ENCODE measurements around the gene PDZRN4. TPM values are rescaled to one million over a fixed set of nuclear protein-coding genes. Genes with fewer than 3 reads are reported as not detected.
"Not testable (repeated sequence)": the region's sequence is repeated elsewhere in the genome, so short reads cannot be mapped to it uniquely, and the experiment has no call there.

The PDZRN4 gene
- total and polyA plus RNA-seq, 9 donors: 1.5 to 5.0 (median 2.9) TPM

DNA sequence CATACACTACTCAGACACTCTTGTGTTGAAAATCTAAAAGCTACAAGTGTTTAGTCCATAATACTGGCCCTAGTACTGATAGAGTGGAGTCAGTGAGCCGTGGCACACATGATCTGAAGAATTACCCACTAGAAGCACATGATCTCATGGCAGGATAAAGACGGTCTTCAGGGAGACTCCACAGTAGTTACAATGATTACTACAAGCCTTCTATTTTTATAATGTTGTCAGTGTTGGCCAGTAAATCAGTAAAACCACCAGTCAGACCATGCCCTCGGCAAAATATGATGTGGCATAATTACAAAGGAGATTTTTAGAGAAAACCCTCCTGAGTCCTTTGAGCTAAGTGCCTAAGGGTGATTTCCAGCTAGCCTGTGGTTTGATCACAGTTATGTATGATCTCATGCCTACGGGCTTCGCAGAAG is 114.9 kb downstream of the PDZRN4 start:
- Histone ChIP-seq H3K4me3 (ENCODE audit: low read length) (no peak overlapping the region), H3K36me3 (ENCODE audit: control insufficient read depth, insufficient read depth, low read length) (no peaks in the 10 kb centered on the region), H3K27me3 (ENCODE audit: control insufficient read depth, insufficient read depth, low read length) (no peaks in the 10 kb centered on the region), H3K9me3 (replicated peaks; ENCODE audit: control insufficient read depth, low read depth, low read length) (no peaks in the 10 kb centered on the region), H3K4me1 (ENCODE audit: control insufficient read depth, insufficient read depth, low read length) (no peaks in the 10 kb centered on the region), H3K27ac (ENCODE audit: low read length) (no peak overlapping the region)
- no peak for DNase-seq
- WGBS (ENCODE audit: insufficient coverage): no CpG with 5 or more reads among the region's 5 CpGs

DNA sequence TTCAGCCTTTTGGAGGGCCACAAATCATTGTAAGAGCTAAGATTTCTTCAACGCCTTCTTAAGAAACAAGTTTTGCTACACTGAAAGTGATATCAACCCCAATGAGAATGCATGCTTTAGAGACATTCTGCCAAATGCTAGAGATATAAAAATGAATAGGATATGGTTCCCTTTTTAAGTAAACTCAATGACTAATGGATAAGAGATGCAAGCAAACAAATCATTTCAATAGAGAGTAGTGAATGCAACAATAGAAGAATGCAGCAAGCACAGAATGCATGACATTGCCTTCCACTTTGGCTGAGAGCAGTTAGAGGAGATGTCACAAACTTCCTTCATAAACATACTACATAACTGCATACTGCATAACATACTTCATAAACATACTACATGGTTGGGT is 116.4 kb downstream of the PDZRN4 start:
- no peak overlapping the region for H3K4me3 ChIP-seq (ENCODE audit: low read length)
- H3K9me3 ChIP-seq (replicated peaks; ENCODE audit: control insufficient read depth, low read depth, low read length): no peaks in the 10 kb centered on the region
- no CpG with 5 or more reads among the region's 1 CpG for WGBS (ENCODE audit: insufficient coverage)
- no peaks in the 10 kb centered on the region for H3K27me3 ChIP-seq (ENCODE audit: control insufficient read depth, insufficient read depth, low read length)
- no peaks in the 10 kb centered on the region for H3K4me1 ChIP-seq (ENCODE audit: control insufficient read depth, insufficient read depth, low read length)
- no peak overlapping the region for H3K27ac ChIP-seq (ENCODE audit: low read length)
- no peak for DNase-seq
- no peaks in the 10 kb centered on the region for H3K36me3 ChIP-seq (ENCODE audit: control insufficient read depth, insufficient read depth, low read length)

DNA sequence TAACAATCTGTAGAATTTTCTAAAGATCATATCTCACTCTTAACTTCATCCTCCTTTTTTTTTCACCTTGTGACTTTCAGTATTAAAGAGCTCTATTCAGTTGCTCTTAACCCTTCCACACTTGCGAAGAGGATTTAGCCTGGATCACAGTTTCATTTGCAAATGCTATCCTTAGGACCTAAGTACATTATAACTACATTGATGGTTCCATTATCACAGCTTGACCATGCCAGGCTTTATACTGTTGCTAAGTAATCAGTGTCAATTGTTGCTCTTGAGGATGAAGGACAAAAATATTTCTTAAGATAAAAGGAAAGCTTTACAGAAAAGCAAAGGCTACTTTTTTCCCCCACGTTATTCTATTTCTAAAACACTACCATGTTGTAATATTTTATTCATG is 122.2 kb downstream of the PDZRN4 start:
- WGBS (ENCODE audit: insufficient coverage): no CpG with 5 or more reads among the region's 2 CpGs
- no peak overlapping the region for H3K4me3 ChIP-seq (ENCODE audit: low read length)
- H3K27me3 ChIP-seq (ENCODE audit: control insufficient read depth, insufficient read depth, low read length): no peaks in the 10 kb centered on the region
- no peaks in the 10 kb centered on the region for H3K9me3 ChIP-seq (replicated peaks; ENCODE audit: control insufficient read depth, low read depth, low read length)
- DNase-seq: no peak
- no peak overlapping the region for H3K27ac ChIP-seq (ENCODE audit: low read length)
- no peaks in the 10 kb centered on the region for H3K4me1 ChIP-seq (ENCODE audit: control insufficient read depth, insufficient read depth, low read length)
- no peaks in the 10 kb centered on the region for H3K36me3 ChIP-seq (ENCODE audit: control insufficient read depth, insufficient read depth, low read length)

DNA sequence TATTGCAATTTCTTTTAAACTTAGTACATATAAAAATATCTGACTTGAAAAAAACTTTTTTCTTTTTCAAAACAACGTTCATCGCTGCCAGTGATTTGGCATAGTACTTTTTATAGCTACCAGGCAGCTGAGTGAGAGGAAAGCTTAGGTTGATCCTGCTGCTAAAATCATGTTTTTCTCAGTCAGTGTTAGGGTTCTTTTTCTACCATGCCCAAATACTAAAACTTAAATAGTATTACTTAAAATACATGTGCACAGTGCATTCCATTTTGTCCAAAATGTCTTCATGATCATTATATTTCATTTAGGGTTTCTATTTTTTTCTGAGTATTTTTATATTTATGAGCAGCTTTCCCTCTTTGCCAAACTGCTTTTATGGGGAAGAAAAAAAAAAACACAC is 123.8 kb downstream of the PDZRN4 start:
- Histone ChIP-seq H3K27me3 (ENCODE audit: control insufficient read depth, insufficient read depth, low read length) (no peaks in the 10 kb centered on the region), H3K36me3 (ENCODE audit: control insufficient read depth, insufficient read depth, low read length) (no peaks in the 10 kb centered on the region), H3K4me3 (ENCODE audit: low read length) (no peak overlapping the region), H3K27ac (ENCODE audit: low read length) (no peak overlapping the region), H3K9me3 (replicated peaks; ENCODE audit: control insufficient read depth, low read depth, low read length) (no peaks in the 10 kb centered on the region), H3K4me1 (ENCODE audit: control insufficient read depth, insufficient read depth, low read length) (no peaks in the 10 kb centered on the region)
- DNase-seq: no peak
- no CpG with 5 or more reads among the region's 2 CpGs for WGBS (ENCODE audit: insufficient coverage)

DNA sequence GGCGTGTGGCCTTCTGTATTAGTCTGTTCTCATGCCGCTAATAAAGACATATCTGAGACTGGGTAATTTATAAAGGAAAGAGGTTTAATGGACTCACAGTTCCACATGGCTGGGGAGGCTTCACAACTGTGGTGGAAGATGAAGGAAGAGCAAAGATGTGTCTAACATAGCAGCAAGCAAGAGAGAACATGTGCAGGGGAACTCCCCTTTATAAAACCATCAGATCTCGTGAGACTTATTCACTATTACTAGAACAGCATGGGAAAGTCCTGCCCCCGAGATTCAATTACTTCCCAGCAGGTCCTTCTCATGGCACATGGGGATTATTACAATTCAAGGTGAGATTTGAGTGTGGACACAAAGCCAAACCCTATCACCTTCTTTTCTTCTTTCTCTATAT is 124.3 kb downstream of the PDZRN4 start:
- not testable (repeated sequence) for DNase-seq; H3K9me3 ChIP-seq (replicated peaks; ENCODE audit: control insufficient read depth, low read depth, low read length); H3K27me3 ChIP-seq (ENCODE audit: control insufficient read depth, insufficient read depth, low read length); H3K4me3 ChIP-seq (ENCODE audit: low read length); H3K27ac ChIP-seq (ENCODE audit: low read length); H3K4me1 ChIP-seq (ENCODE audit: control insufficient read depth, insufficient read depth, low read length); H3K36me3 ChIP-seq (ENCODE audit: control insufficient read depth, insufficient read depth, low read length)
- no CpG with 5 or more reads among the region's 4 CpGs for WGBS (ENCODE audit: insufficient coverage)

DNA sequence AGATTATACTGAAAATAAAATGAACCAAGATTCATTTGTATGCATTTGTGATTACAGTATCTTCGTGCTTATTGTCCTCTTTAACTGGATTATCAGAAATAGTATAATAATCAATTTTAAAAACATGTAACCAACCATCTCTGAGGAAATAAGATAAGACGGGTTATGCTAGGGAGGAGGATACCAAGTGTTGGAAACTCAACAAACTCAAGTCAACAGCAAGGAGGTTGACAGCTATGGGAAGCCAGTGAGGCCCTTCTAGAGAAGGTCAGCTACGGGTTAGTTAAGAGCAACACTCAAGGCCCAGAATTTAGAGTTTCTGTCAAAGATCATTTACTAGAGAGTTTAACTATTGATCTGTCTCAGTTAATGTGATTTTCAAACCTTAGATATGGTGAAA is 137.2 kb downstream of the PDZRN4 start:
- no peaks in the 10 kb centered on the region for H3K4me1 ChIP-seq (ENCODE audit: control insufficient read depth, insufficient read depth, low read length)
- WGBS (ENCODE audit: insufficient coverage): no CpG with 5 or more reads among the region's 3 CpGs
- no peaks in the 10 kb centered on the region for H3K9me3 ChIP-seq (replicated peaks; ENCODE audit: control insufficient read depth, low read depth, low read length)
- DNase-seq: no peak
- no peaks in the 10 kb centered on the region for H3K36me3 ChIP-seq (ENCODE audit: control insufficient read depth, insufficient read depth, low read length)
- H3K4me3 ChIP-seq (ENCODE audit: low read length): no peak overlapping the region
- H3K27ac ChIP-seq (ENCODE audit: low read length): no peak overlapping the region
- no peaks in the 10 kb centered on the region for H3K27me3 ChIP-seq (ENCODE audit: control insufficient read depth, insufficient read depth, low read length)

DNA sequence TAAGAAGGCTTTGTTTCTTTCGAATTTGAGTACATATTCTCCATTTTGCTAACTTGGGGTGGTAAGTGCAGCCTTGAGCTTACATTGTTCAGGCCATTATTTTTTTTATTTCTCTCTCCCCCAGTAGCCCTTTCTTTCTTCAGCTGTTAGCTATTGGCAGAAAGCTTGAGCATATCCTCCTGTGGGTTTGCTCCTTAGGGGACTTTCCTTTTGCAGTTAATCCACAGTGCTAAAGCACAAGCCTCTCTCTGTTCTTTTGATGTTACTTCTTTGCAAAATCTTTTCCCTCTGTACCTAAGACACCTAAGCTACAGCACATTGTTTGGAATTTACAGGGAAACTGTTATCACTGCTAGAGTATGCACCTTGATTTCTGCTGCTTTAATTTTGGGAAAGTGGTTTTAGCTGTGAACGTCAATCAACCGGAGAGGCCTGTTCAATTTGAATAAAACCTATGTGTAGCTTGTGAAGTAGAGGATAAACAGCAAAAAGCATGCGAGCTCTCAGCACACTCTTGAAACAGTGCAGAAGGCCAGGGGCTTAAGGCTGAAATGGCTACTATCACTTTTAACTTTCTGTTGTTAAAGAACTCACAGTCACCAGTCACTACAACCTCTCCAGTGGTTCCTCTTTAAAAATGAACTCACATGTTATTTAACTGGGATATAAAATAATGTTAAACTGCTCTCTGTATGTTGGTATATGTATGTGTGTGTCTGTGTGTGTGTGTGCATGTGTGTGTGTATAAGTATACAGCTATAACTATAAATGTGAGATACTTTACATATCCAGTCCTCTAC is 139.2 kb downstream of the PDZRN4 start:
- H3K9me3 ChIP-seq (replicated peaks; ENCODE audit: control insufficient read depth, low read depth, low read length): no peaks in the 10 kb centered on the region
- WGBS (ENCODE audit: insufficient coverage): 41% methylated on average over 2 of the region's 4 CpGs

DNA sequence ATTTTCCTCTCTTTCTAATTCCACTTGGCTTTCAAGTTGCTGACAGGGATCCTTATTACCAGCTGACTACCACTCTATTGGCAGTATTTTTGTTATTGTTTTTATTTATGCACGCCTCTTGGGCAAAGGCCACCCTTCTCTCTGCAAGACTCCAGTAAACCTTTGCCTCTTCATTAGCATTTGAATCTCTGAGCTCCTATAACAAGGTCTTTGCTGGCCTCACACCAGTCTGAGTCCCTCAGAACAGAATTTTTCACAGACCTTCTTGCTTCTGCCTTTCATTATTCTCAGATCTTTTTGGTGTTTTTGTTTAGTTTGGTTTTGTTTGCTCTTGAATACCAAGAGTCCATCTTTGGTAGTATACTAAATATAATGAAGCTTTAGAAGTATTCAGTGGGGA is 145.9 kb downstream of the PDZRN4 start:
- no CpG with 5 or more reads among the region's 1 CpG for WGBS (ENCODE audit: insufficient coverage)
- Histone ChIP-seq H3K36me3 (ENCODE audit: control insufficient read depth, insufficient read depth, low read length) (no peaks in the 10 kb centered on the region), H3K9me3 (replicated peaks; ENCODE audit: control insufficient read depth, low read depth, low read length) (no peaks in the 10 kb centered on the region), H3K4me3 (ENCODE audit: low read length) (no peak overlapping the region), H3K4me1 (ENCODE audit: control insufficient read depth, insufficient read depth, low read length) (no peaks in the 10 kb centered on the region), H3K27me3 (ENCODE audit: control insufficient read depth, insufficient read depth, low read length) (no peaks in the 10 kb centered on the region), H3K27ac (ENCODE audit: low read length) (no peak overlapping the region)
- DNase-seq: no peak

More for the DNA sequence above, 139.2 kb downstream of the PDZRN4 start:
- Histone ChIP-seq H3K36me3 (ENCODE audit: control insufficient read depth, insufficient read depth, low read length) (no peaks in the 10 kb centered on the region), H3K4me3 (ENCODE audit: low read length) (no peak overlapping the region), H3K27ac (ENCODE audit: low read length) (no peak overlapping the region), H3K27me3 (ENCODE audit: control insufficient read depth, insufficient read depth, low read length) (no peaks in the 10 kb centered on the region), H3K4me1 (ENCODE audit: control insufficient read depth, insufficient read depth, low read length) (no peaks in the 10 kb centered on the region)
- no peak for DNase-seq

DNA sequence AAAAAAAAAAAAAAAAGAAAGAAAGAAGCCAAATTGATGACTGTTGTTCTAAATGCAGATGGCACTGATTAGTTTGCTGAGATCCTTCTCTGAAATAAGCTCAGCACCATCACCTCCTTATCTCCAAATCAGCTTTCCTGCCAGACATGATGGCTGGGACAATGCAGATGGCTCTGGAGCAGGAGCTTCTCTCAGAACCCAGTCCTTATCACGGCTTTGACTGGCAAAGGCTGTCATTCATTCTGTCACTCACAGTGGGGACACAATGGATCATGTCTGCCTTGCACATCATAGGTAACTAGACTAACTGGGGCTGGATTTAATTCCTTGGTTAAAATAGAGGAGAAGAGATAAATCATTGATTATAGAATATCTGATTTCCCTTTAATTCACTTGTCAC is 146.3 kb downstream of the PDZRN4 start:
- Histone ChIP-seq H3K4me1 (ENCODE audit: control insufficient read depth, insufficient read depth, low read length) (no peaks in the 10 kb centered on the region), H3K9me3 (replicated peaks; ENCODE audit: control insufficient read depth, low read depth, low read length) (no peaks in the 10 kb centered on the region), H3K27ac (ENCODE audit: low read length) (no peak overlapping the region), H3K27me3 (ENCODE audit: control insufficient read depth, insufficient read depth, low read length) (no peaks in the 10 kb centered on the region), H3K4me3 (ENCODE audit: low read length) (no peak overlapping the region), H3K36me3 (ENCODE audit: control insufficient read depth, insufficient read depth, low read length) (no peaks in the 10 kb centered on the region)
- no CpG with 5 or more reads among the region's 1 CpG for WGBS (ENCODE audit: insufficient coverage)
- DNase-seq: no peak

DNA sequence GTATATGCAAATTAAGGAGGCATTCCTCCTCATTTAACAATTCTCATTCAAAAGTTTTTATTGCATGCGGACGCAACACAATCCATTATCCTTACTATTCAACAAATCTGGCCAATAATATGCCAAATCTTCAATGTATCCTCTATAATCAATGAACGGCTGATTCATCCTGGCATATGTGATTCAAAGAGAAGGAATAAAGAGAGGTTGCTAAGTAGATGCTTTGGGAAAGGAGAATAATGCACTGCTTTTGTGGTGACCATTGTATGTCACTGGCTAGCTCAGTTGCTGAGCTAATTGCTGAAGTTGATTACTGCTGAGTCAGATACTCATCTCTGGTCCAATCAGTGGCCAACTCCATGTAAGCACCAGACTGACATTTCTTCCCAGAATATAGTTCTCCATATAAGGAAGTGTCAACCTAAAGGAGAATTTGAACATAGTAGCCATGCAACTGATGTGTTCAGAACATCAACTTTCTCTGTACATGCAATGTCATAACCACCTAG is 148.0 kb downstream of the PDZRN4 start:
- Histone ChIP-seq H3K27me3 (ENCODE audit: control insufficient read depth, insufficient read depth, low read length) (no peaks in the 10 kb centered on the region), H3K9me3 (replicated peaks; ENCODE audit: control insufficient read depth, low read depth, low read length) (no peaks in the 10 kb centered on the region), H3K36me3 (ENCODE audit: control insufficient read depth, insufficient read depth, low read length) (no peaks in the 10 kb centered on the region), H3K27ac (ENCODE audit: low read length) (no peak overlapping the region), H3K4me1 (ENCODE audit: control insufficient read depth, insufficient read depth, low read length) (no peaks in the 10 kb centered on the region), H3K4me3 (ENCODE audit: low read length) (no peak overlapping the region)
- DNase-seq: no peak
- no CpG with 5 or more reads among the region's 3 CpGs for WGBS (ENCODE audit: insufficient coverage)

DNA sequence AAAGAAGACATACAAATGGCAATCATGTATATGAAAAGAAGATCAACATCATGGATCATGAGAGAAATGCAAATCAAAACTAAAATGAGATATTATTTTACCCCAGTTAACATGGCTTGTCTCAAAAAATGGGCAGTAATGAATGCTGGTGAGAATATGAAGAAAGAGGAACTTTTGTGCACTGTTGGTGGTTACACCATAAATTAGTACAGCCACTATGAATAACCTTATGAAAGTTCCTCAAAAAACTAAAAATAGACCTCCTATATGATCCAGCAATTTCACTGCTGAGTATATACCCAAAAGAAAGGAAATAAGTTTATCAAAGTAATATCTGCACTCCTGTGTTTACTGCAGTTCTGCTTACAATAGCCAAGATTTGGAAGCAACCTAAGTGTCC is 151.7 kb downstream of the PDZRN4 start:
- Histone ChIP-seq H3K4me1 (ENCODE audit: control insufficient read depth, insufficient read depth, low read length) (no peaks in the 10 kb centered on the region), H3K36me3 (ENCODE audit: control insufficient read depth, insufficient read depth, low read length) (no peaks in the 10 kb centered on the region), H3K27ac (ENCODE audit: low read length) (no peak overlapping the region), H3K9me3 (replicated peaks; ENCODE audit: control insufficient read depth, low read depth, low read length) (no peaks in the 10 kb centered on the region), H3K4me3 (ENCODE audit: low read length) (no peak overlapping the region), H3K27me3 (ENCODE audit: control insufficient read depth, insufficient read depth, low read length) (no peaks in the 10 kb centered on the region)
- DNase-seq: peak; percentile 2

Measured in muscle of leg (tissue), 11 donors.